A673 (cell line): Measurements from ENCODE around the gene HELZ. TPM values are rescaled to one million over a fixed set of nuclear protein-coding genes. Genes with fewer than 3 reads are reported as not detected.

Source experiments
- BruUV-seq: library from RNA; stranded (reverse); fragments of 400-500 nt; replicated peaks from 2 replicates; lab custom pipeline; 2021; lab: Mats Ljungman, UMichigan
- CTCF ChIA-PET: fragments of 300-600 bp; sonication (Branson Sonifier 250); formaldehyde crosslinking; loops from one replicate; lab custom pipeline; 2022; ENCODE audit warnings: antibody characterized with exemption; lab: Charles Lee
- POLR2A ChIA-PET: fragments of 300-600 bp; sonication (Branson Sonifier 250); formaldehyde crosslinking; loops from one replicate; lab custom pipeline; 2022; ENCODE audit warnings: antibody characterized with exemption; ENCODE audit not compliant: low non-redundant PET; lab: Charles Lee
- DNase-seq: peaks from one replicate; pipeline ENCODE4 v3.0.0-alpha.2; 2015; ENCODE audit warnings: low spot score
- H3K27ac ChIP-seq: fragments of 200-600 bp; sonication (generic); 2 replicates; pipeline ENCODE4 v1.5.1; 2016; ENCODE audit warnings: mixed run types, low read depth, mild to moderate bottlenecking, mixed read lengths, antibody characterized with exemption, low read length; ENCODE audit not compliant: poor library complexity, severe bottlenecking
- H3K27me3 ChIP-seq: fragments of 200-600 bp; sonication (generic); replicated peaks from 2 replicates; pipeline ENCODE4 v1.6.1; 2017; ENCODE audit warnings: mixed run types, low read depth, mild to moderate bottlenecking, mixed read lengths, antibody characterized with exemption, low read length; ENCODE audit not compliant: insufficient read depth, poor library complexity
- H3K36me3 ChIP-seq: fragments of 200-600 bp; sonication (generic); 2 replicates; pipeline ENCODE4 v1.6.1; 2016; ENCODE audit warnings: mixed run types, mild to moderate bottlenecking, mixed read lengths, antibody characterized with exemption, low read length; ENCODE audit not compliant: insufficient read depth, poor library complexity, severe bottlenecking
- H3K4me1 ChIP-seq: fragments of 200-600 bp; sonication (generic); 2 replicates; pipeline ENCODE4 v1.6.1; 2017; ENCODE audit warnings: mixed run types, mild to moderate bottlenecking, mixed read lengths, antibody characterized with exemption, low read length; ENCODE audit not compliant: insufficient read depth, poor library complexity, severe bottlenecking
- H3K4me3 ChIP-seq: fragments of 200-600 bp; sonication (generic); 2 replicates; pipeline ENCODE4 v1.5.1; 2016; ENCODE audit warnings: low read depth, mixed run types, mild to moderate bottlenecking, mixed read lengths, low read length; ENCODE audit not compliant: poor library complexity, severe bottlenecking
- H3K9me3 ChIP-seq: fragments of 200-600 bp; sonication (generic); 2 replicates; pipeline ENCODE4 v1.6.1; 2016; ENCODE audit warnings: mixed run types, low read depth, mild to moderate bottlenecking, mixed read lengths, antibody characterized with exemption, low read length; ENCODE audit not compliant: poor library complexity, severe bottlenecking
- CTCF ChIP-seq: fragments of 300-800, 200-600 bp; sonication (generic); conservative IDR thresholded peaks from 2 replicates; pipeline ENCODE4 v1.5.1; 2017; ENCODE audit warnings: low read depth, mild to moderate bottlenecking, antibody characterized with exemption, low read length, moderate library complexity, mixed read lengths
- EZH2 ChIP-seq: fragments of 200-600 bp; sonication (generic); IDR thresholded peaks from 2 replicates; pipeline ENCODE4 v1.6.1; 2017; ENCODE audit warnings: borderline replicate concordance, low read depth, mild to moderate bottlenecking, mixed read lengths, antibody characterized with exemption, low read length; ENCODE audit not compliant: poor library complexity, severe bottlenecking
- intact Hi-C: fragments of 100-400 bp; cut with micrococcal nuclease; formaldehyde crosslinking; loops from one replicate; pipeline ENCODE4 v1.10.0; 2022; ENCODE audit not compliant: unreplicated experiment
- total RNA-seq: library from RNA; stranded (reverse); gene quantifications from 2 replicates; pipeline ENCODE4 v1.2.3, GENCODE V29; 2021

HELZ gene
- total RNA-seq, 1 experiment from 2014 or later, result 57.3 TPM

GRCh38 chr17:67171560-67171959 is 73.4 kb downstream of the HELZ start:
- BruUV-seq, result no TSS peak
- TF ChIP-seq CTCF (no peak), EZH2 (no peak)
- ChIA-PET CTCF (no interaction called here), POLR2A (no interaction called here)
- H3K9me3 ChIP-seq, result no peaks in the 10 kb centered on the region
- H3K4me3 ChIP-seq, result no peak overlapping the region
- H3K27ac ChIP-seq, result no peak overlapping the region
- peaks cover 11% of the 10 kb centered on the region for H3K36me3 ChIP-seq
- H3K27me3 ChIP-seq, result no peaks in the 10 kb centered on the region
- H3K4me1 ChIP-seq, result no peaks in the 10 kb centered on the region
- intact Hi-C loops, result no loop called here
- no peak for DNase-seq

GRCh38 chr17:67168496-67168895 is 76.5 kb downstream of the HELZ start:
- peaks cover 25% of the 10 kb centered on the region for H3K36me3 ChIP-seq
- TF ChIP-seq EZH2 (no peak), CTCF (no peak)
- no peak overlapping the region for H3K27ac ChIP-seq
- no peak overlapping the region for H3K4me3 ChIP-seq
- no peaks in the 10 kb centered on the region for H3K9me3 ChIP-seq
- no peaks in the 10 kb centered on the region for H3K4me1 ChIP-seq
- CTCF ChIA-PET, result no interaction called here
- POLR2A ChIA-PET, result interaction anchor here (0.6 kb wide), 1 partner anchor 10 kb away, joined by 3 read pairs; no protein-coding TSS in a partner anchor
- intact Hi-C loops, result no loop called here
- BruUV-seq, result no TSS peak
- DNase-seq, result no peak
- no peaks in the 10 kb centered on the region for H3K27me3 ChIP-seq

GRCh38 chr17:67165201-67165600 is 79.8 kb downstream of the HELZ start:
- Histone ChIP-seq H3K27me3 (no peaks in the 10 kb centered on the region), H3K27ac (no peak overlapping the region), H3K4me1 (no peaks in the 10 kb centered on the region), H3K36me3 (peaks cover 25% of the 10 kb centered on the region), H3K4me3 (no peak overlapping the region), H3K9me3 (no peaks in the 10 kb centered on the region)
- no peak for DNase-seq
- POLR2A ChIA-PET, result no interaction called here
- no TSS peak for BruUV-seq
- intact Hi-C loops, result no loop called here
- CTCF ChIA-PET, result no interaction called here
- TF ChIP-seq CTCF (no peak), EZH2 (no peak)
